Measurements from ENCODE around the gene C1GALT1C1L.

GRCh38 chr2:43701111-43701510 is 24.9 kb upstream of the C1GALT1C1L start:
- TF ChIP-seq EZH2 (IDR thresholded peaks at IDR 0.05; ENCODE audit: borderline replicate concordance, insufficient read depth, low read depth, low read length, poor library complexity, severe bottlenecking) (no peak), CTCF (IDR thresholded peaks at IDR 0.05) (no peak)
